Fibroblast of skin of scalp (primary cell): ENCODE measurements around the gene POLA1.

Source experiments
- DNase-seq: peaks from one replicate; pipeline ENCODE4 v3.0.0-alpha.2; 2013

The POLA1 gene

DNA sequence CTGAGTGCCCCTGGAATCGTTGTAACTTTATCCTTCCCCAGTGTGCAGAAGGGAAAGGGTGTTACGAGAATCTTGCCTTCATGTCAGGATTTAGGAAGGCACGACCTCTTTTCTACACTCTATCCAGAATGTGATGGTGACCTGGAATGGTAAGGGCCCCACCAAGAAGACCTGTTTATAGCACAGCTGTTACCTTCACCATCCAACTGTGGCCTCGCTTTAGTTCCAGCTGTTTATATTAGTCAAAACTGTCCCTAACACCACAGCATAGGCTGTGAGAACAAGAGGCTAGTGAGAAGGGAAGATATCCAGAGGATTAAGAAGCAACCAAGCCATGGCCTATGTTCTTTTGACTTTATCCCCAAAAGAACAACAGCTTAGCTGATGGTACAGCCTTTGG is 294.0 kb downstream of the POLA1 start:
- DNase-seq, result no peak

DNA sequence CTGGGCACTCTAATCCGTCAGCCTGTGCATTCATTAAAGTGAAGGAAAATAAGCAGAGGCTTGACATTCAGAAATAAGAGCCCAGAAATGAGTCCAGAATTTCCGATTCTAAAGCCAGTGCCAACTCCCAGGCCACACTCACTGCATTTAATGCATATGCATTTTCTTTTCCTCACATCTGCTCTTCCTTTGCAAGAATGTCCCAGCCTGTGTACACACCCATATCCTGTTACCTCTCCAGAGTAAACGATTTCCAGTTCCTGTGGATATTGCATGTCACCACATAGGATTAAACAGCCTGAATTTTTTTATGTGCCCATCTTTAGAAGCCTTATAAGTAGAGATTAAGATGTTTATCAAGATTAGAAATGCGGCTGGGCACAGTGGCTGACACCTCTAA is 294.6 kb downstream of the POLA1 start:
- DNase-seq, result no peak

DNA sequence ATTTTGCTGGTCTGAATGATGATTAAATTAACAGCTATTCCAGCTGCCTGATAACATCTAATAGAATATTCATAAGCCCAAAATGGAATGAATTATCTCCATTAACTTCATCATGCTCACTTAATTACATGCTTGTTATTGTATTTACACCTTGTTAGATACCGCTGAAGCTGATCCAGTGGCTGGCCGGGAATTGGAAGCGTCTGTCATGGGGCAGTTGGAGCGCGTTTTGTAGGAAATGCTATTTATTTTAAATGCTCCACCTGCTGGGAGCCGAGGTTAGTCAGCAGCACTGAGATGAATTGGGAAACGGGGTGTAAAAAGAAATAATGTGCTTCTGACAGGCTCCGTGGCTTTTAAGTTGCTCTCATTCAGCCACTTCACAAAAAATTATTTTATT is 296.8 kb downstream of the POLA1 start:
- DNase-seq, result no peak

- DNase-seq, result no peak
These were observed 300.2 kb downstream of the POLA1 start for GRCh38 chrX:24993879-24994278.

- DNase-seq, result no peak
These were observed 302.5 kb downstream of the POLA1 start for GRCh38 chrX:24996096-24996709.

- DNase-seq, result no peak
These were observed 305.8 kb downstream of the POLA1 start for GRCh38 chrX:24999511-24999910.

DNA sequence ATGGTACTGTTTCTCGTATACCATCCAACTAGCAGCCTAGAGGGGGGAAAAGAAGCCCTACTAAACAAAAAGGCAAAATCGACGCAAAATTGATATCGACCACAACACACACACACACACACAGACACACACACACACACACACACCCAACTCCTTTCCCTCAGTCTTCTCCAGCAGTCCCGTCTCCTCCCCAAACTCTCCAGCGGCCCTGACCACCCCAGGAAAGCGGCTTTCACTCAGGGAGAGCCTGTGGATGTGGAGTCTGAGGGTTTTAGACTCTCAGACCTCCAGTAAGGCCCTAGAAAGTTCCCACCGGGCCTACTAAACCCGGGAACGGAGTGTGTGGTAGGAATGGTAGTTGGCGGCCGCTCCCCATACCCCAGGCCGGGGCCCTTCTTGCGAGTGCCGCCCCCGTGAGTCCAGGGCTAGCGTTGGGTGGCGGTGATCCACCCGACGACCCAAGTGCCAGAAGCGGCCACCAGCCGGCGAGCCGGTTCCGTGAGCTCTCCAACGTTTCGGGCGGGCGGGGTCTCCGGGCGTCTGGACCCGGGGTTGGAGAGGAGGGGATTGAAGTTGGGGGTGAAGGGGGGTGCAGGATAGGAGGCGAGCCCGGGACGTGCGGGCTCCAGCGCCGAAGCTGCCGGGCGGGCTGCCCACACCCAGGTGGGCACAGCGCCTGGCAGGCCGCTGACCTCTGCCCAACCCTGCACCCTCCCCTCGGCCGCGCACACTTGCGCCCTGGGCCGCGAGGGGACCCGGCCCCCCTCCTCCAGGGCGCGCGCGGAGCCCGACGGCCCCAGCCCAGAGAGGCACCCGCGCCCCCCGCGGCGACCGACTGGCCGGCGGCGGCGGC is 308.3 kb downstream of the POLA1 start:
- no peak for DNase-seq

DNA sequence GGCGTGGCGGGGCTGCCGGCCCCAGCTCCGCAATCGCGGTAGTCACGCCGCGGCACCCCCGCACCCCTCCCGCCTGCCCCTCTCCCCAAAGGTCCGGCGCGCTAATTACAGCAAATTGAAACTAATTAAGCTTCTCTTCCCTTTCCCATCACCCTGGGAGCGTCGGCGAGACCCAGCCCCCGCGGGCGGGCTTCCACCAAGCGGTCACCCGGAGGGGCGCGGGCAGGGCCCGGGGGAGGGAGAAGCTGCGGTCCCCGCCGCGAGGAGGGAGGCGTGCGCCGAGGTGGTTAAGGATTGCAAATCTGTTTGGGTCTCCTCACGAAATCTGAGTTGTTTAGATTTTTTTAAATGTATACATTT is 308.9 kb downstream of the POLA1 start:
- DNase-seq, result no peak

GRCh38 chrX:25003066-25003849 is 309.5 kb downstream of the POLA1 start:
- DNase-seq, result no peak

GRCh38 chrX:25004040-25004439 is 310.3 kb downstream of the POLA1 start:
- DNase-seq, result no peak

- DNase-seq, result no peak
These were observed 310.8 kb downstream of the POLA1 start for GRCh38 chrX:25004485-25005032.

- no peak for DNase-seq
These were observed 311.3 kb downstream of the POLA1 start for GRCh38 chrX:25005034-25005381.

- DNase-seq, result no peak
These were observed 311.9 kb downstream of the POLA1 start for GRCh38 chrX:25005382-25006185.

DNA sequence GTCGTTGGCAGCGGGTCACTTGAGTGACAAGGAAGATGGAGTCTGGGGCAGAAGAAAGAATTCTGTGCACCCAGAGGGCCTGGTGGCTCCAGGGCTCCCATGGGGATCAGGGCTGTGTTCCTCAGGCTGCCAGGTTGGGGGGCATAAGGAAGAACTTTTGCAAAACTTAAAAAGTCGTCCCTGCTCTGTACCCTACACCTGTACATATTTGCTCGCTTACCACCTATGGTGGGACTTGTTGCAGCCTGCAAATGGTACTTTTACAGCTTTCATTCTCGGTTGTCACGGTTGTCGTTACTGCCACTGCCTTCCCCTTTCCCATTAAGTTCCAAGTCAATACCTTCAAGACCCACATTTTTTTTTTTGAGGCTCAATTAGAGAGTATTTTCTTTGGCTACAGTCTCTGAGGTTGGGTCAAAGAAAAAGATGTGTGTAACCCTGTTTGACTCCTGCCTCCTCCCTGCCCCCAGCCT is 312.9 kb downstream of the POLA1 start:
- DNase-seq, result no peak

- no peak for DNase-seq
These were observed 313.6 kb downstream of the POLA1 start for GRCh38 chrX:25007059-25008053.

GRCh38 chrX:25009407-25009806 is 315.7 kb downstream of the POLA1 start:
- DNase-seq, result no peak

DNA sequence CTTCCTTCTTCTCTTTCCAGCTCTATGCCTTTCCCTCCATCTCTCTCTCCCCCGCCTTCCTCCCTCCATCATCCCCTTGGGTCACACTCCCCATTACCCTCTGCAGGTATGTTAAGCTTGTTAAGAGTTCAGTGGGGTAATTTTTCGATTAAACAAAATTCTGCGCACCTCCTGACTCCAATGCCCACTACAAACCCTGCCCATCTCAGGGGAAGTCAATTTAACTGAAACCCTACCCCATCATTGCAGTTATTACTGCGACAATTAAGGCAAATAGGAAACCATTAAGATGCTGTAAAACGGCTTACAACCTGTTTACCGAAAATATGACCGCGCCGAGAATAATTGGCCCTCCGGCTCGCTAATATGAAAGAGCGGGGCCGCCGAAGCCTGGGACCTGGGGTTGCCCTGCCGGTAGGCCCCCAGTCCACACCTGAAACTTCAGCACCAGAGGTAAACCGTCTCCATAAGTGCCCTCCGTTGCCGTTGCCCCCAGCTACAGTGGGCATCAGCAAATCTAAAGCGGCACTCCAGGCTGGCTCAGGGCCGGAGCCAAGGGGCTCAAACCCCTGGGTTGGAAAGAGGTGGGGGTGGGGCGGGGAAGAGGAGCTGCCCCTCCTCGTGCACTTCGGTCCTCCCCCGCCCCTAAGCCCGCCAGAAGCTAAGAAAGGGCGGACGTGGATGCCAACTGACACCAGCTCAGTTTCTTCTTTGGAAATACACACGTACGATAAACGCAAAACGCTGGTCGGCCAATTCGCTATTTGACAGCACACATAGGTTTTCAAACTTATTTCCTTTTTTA is 317.3 kb downstream of the POLA1 start:
- DNase-seq, result no peak

- no peak for DNase-seq
These were observed 318.1 kb downstream of the POLA1 start for GRCh38 chrX:25011589-25012432.

DNA sequence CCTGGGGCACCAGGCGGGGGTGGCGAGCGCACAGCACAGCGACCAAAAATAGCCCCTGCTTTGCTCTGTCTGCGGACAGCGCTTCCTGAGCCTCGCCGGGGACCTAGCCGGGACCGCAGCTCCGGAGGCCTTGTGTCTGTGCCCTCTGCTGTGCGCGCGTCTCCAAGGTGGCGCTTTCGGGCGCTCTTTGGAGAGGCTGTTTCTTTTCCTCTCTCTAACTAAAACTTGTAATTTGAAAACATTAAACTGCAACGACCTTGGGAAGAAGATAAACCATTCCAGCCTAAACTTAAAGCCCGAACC is 318.7 kb downstream of the POLA1 start:
- DNase-seq, result no peak
